IMR-90 (cell line): ENCODE measurements around the gene DNMT3A.
A peak's percentile ranks its signal among the peaks of the same experiment; 100 is the strongest.

Experiments
- CEBPB ChIP-seq: IDR thresholded peaks from 2 replicates; pipeline ENCODE4 v1.6.1; 2012; ENCODE audit warnings: low read depth, low read length, improper control_type of control experiment
- MXI1 ChIP-seq: IDR thresholded peaks from 2 replicates; pipeline ENCODE4 v1.6.1; 2012; ENCODE audit warnings: low read depth, mild to moderate bottlenecking, low read length, moderate library complexity, borderline replicate concordance
- POLR2A ChIP-seq: IDR thresholded peaks from 2 replicates; pipeline ENCODE4 v1.6.1; 2012; ENCODE audit warnings: mild to moderate bottlenecking, low read depth, low read length
- RAD21 ChIP-seq: IDR thresholded peaks from 2 replicates; pipeline ENCODE4 v1.6.1; 2012; ENCODE audit warnings: low read length, improper control_type of control experiment
- SMC3 ChIP-seq: fragments of 150-350 bp; IDR thresholded peaks from 2 replicates; pipeline ENCODE4 v1.6.1; 2016; ENCODE audit warnings: low read depth, mild to moderate bottlenecking, antibody characterized with exemption, low read length, moderate library complexity
- TF ChIP-seq, protein P1 (sequence below): conservative IDR thresholded peaks from 2 replicates; pipeline ENCODE4 v1.5.1; 2012; ENCODE audit warnings: mild to moderate bottlenecking, low read depth, low read length, improper control_type of control experiment
- TF ChIP-seq, protein P2 (sequence below): fragments of 150-350 bp; IDR thresholded peaks from 2 replicates; pipeline ENCODE4 v1.6.1; 2017; ENCODE audit warnings: mild to moderate bottlenecking, antibody characterized with exemption, low read length, low read depth

GRCh38 chr2:25324905-25325592 is 16.7 kb downstream of the DNMT3A start:
- TF ChIP-seq, protein P1, sequence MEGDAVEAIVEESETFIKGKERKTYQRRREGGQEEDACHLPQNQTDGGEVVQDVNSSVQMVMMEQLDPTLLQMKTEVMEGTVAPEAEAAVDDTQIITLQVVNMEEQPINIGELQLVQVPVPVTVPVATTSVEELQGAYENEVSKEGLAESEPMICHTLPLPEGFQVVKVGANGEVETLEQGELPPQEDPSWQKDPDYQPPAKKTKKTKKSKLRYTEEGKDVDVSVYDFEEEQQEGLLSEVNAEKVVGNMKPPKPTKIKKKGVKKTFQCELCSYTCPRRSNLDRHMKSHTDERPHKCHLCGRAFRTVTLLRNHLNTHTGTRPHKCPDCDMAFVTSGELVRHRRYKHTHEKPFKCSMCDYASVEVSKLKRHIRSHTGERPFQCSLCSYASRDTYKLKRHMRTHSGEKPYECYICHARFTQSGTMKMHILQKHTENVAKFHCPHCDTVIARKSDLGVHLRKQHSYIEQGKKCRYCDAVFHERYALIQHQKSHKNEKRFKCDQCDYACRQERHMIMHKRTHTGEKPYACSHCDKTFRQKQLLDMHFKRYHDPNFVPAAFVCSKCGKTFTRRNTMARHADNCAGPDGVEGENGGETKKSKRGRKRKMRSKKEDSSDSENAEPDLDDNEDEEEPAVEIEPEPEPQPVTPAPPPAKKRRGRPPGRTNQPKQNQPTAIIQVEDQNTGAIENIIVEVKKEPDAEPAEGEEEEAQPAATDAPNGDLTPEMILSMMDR: no peak
- TF ChIP-seq SMC3: no peak
- TF ChIP-seq, protein P2, sequence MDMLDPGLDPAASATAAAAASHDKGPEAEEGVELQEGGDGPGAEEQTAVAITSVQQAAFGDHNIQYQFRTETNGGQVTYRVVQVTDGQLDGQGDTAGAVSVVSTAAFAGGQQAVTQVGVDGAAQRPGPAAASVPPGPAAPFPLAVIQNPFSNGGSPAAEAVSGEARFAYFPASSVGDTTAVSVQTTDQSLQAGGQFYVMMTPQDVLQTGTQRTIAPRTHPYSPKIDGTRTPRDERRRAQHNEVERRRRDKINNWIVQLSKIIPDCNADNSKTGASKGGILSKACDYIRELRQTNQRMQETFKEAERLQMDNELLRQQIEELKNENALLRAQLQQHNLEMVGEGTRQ: peak; percentile 51; the same call in 1 of the 2 replicates
- no peak for TF ChIP-seq CEBPB
- TF ChIP-seq POLR2A: no peak
- TF ChIP-seq RAD21: no peak
- TF ChIP-seq MXI1: no peak
